SIG-M5 (cell line): ENCODE measurements around the gene MEOX1.

Experiments used
- DNase-seq: peaks from one replicate; lab custom pipeline; 2025; lab: John Stamatoyannopoulos, UW

Gene MEOX1

DNA sequence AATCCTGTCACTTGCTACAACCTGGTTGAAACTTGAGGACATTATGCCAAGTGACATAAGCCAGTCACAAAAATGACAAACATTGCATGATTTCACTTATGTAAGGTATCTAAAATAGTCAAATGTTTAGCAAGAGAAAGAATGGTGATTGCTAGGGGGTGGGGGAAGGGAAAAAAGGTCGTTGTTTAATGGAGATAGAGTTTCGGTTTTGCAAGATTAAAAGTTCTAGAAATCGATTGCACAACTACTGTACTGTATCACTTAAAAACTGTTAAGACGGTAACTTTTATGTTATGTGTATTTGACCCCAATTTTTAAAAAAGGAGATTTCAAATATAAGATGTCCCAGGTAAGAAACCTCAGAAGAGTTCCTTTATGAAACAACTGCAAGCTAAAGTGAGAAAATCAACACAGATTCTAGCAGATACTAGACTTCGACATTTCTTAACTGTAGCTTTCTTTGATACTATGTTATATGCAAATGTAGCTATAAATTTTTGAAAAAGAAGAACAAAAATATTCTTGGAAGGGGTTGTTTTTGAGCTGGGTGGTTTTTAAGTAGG lies 5.9 kb downstream of the MEOX1 start:
- no peak for DNase-seq

GRCh38 chr17:43652124-43652480 lies 9.6 kb downstream of the MEOX1 start:
- DNase-seq: no peak

DNA sequence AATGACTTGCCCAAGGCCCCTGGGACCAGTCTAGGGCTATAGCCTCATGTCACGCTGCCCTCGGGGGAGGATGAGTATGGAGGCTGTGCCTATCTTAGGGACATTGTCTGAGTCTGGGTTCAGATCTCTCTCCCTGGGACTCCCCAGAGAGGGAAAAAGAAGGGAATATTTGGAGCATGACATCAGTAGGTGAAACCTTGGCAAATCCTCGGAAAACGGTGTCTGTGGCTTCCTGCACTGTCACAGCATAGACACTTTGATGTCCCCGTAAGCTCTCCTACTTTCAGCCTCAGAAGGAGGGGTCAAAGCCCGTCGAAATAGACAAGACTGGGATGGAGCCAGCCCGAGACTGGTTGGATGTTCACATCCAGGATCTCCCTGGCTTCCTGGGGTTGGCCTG lies 11.3 kb downstream of the MEOX1 start:
- no peak for DNase-seq

DNA sequence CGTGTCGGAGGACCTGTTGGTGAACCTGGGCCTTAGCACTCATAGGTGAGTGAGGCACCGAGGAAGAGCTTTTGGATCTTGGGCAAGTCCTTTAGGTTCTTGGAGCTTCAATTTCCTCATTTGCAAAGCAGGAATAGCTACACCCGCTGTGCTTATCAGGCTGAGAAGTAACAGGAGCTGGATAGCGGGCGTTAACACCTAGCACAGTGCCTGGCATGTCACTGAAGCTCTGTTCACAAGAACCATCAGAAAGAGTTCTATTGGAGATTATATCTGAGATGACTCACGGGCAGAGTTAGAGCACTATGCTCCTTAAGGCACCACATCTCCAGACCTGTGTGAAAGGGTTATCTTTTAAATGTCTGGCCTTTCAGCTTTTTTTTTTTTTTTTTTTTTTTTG lies 12.8 kb downstream of the MEOX1 start:
- no peak for DNase-seq

GRCh38 chr17:43645765-43646481 lies 15.8 kb downstream of the MEOX1 start:
- DNase-seq: no peak

- no peak for DNase-seq
These were observed 16.3 kb downstream of the MEOX1 start for GRCh38 chr17:43645450-43645764.

DNA sequence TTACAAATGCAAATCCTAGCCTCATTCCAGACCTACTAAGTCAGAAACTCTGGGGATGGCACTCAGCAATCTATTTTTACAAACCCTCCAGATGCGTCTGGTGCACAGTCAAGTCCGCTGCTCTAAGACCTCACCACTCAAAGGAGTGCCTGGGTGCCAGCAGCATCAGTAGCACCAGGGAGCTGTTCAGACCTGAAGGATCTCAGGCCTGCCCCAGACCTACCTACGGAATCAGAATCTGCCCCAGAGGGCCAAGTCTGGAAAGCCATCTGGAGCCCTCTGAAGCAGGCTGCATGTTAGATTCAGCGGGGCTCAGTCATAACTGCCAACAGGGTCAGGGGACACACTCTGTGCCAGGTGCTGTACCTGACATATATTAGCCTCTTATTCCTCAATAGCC lies 17.6 kb downstream of the MEOX1 start:
- DNase-seq: no peak

- DNase-seq: no peak
These were observed 20.3 kb downstream of the MEOX1 start for GRCh38 chr17:43641416-43641815.

- DNase-seq: no peak
These were observed 21.1 kb downstream of the MEOX1 start for GRCh38 chr17:43640491-43641252.

GRCh38 chr17:43637563-43638323 lies 24.0 kb downstream of the MEOX1 start:
- DNase-seq: no peak

- DNase-seq: no peak
These were observed 25.3 kb downstream of the MEOX1 start for GRCh38 chr17:43636426-43636825.

GRCh38 chr17:43634591-43635125 lies 27.1 kb downstream of the MEOX1 start:
- DNase-seq: no peak

DNA sequence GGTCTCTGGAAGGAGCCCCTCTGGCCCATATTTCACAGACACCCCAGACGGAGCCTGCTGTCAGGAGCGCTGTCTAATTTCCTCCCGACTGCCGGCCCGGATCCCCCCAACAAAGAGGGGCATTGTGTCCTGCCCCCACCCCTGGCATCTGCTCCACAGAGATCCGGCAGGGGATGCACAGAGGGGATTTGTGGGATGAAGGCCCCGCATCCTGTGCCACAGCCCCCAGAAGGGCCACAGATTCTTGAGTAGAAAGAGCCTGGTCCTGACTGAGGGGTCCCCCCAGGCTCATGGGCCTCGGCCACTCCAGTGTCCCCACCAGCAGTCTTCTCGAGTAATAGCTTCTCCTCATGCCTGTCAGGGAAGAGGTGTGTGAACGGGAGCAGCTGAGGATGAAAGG lies 29.5 kb downstream of the MEOX1 start:
- DNase-seq: no peak

- DNase-seq: no peak
These were observed 30.3 kb downstream of the MEOX1 start for GRCh38 chr17:43631429-43631828.

DNA sequence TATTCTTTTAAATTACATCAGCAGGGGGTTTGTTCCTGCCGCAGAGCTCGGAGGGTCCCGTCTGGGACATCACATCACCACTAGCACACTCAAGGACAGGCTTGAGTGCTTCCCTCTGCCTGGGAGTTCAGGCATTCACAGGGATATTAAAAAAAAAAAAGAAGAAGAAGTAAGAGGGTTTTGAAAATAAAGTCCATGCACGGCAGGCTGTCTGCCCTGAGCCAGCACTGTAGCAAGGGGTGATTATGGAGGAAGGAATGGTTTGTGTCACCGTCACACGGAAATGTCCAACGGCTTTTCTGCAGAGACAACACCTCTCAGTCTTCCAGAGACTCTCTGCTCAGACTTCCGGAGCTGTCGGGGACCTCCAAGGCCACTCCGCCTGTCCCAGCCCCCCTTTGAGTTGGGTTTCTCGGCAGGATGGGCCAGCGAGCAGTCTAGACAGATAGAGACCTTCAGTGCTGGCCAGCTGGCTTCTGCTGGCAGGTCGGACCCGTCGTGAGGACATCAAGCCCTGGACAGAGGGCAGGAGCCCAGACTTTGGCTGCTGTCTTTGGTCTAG lies 33.6 kb downstream of the MEOX1 start:
- DNase-seq: no peak

- no peak for DNase-seq
These were observed 34.1 kb downstream of the MEOX1 start for GRCh38 chr17:43627653-43628052.

GRCh38 chr17:43626023-43626422 lies 35.7 kb downstream of the MEOX1 start:
- no peak for DNase-seq

GRCh38 chr17:43625606-43626005 lies 36.1 kb downstream of the MEOX1 start:
- no peak for DNase-seq

DNA sequence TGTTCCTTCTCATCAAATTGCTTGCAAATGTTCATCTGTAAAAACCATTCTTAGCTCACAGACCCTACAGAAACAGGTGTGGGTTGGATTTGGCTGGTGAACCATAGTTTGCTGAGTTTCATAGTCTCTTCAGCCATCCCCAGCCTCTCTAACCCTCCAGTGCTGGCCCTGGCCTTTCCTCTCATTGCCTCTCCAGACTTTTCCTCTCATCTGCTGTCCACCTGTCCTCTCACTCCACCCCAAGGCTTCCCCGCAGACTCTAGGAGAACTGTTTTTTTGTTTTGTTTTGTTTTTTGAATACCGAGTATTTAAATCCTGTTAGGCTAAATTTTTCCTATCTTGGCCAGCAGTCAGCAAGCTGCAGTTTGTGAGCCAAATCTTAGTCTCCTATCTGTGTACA lies 41.1 kb downstream of the MEOX1 start:
- no peak for DNase-seq

- no peak for DNase-seq
These were observed 41.6 kb downstream of the MEOX1 start for GRCh38 chr17:43620147-43620546.

DNA sequence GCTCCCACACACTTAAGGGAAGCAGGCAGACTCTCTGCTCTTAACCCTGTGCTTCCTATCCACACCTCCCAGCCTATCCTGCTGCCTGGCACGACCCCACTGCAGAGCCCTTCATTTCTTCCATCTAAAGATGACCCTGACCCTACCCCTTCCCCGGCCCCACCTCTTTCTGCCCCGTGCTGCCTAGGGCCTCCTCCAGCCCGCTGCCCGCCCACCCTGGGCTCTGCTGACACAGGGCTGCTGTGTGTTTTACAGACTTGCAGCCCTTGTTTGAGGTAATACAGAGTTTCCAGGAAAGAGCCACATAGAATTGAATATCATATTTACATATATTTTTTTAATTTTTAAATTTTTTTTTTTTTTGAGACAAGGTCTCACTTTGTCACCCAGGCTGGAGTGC lies 42.0 kb downstream of the MEOX1 start:
- DNase-seq: no peak

DNA sequence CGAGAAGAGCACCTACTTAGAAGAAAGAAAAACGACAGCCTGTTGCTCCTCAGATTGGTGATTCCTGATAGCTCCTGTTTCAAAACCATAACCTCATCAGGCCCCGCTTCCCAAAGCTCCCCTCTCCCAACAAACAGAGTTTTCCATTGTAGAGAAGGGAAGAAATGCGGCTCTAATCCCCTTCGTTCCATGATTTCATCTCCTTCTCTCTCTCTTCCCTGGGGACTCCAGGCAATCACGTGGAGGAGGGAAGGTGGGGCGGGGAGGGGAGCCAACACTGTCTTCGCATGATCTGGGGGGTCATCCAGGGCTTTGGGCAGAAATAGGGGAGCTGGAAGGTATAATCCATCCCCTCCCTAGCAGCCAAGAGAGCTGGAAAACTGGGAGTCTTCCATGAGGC lies 43.4 kb downstream of the MEOX1 start:
- DNase-seq: no peak
